HG03060 (cell line): Measurements from ENCODE around the gene IPO4.

ENCODE experiments used
- ATAC-seq: cut with Tn5 transposase; IDR thresholded peaks from one replicate; pipeline ENCODE4 v1.9.1; 2021; ENCODE audit warnings: low read depth, moderate number of reproducible peaks; ENCODE audit not compliant: unreplicated experiment

IPO4 gene

GRCh38 chr14:24150993-24151392, 37.6 kb downstream of the IPO4 start:
- ATAC-seq = no peak

GRCh38 chr14:24150567-24150966, 38.0 kb downstream of the IPO4 start:
- no peak for ATAC-seq

- ATAC-seq = no peak
These were observed 38.6 kb downstream of the IPO4 start for GRCh38 chr14:24150061-24150460.

GRCh38 chr14:24149302-24149969, 39.2 kb downstream of the IPO4 start:
- ATAC-seq = no peak

GRCh38 chr14:24147761-24148428, 40.7 kb downstream of the IPO4 start:
- ATAC-seq = no peak

- ATAC-seq = peak; percentile 56
These were observed 41.4 kb downstream of the IPO4 start, which contains the start of gene RNF31 for GRCh38 chr14:24146978-24147760. RNF31 (plus strand) TSS chr14:24147498; CDS start chr14:24147699, 201 bp downstream.

GRCh38 chr14:24146453-24146977, 42.1 kb downstream of the IPO4 start, which contains the start of gene PSME2:
PSME2 (minus strand) TSS chr14:24146610; CDS start chr14:24146581, 29 bp downstream.
- ATAC-seq = peak; percentile 50

GRCh38 chr14:24145690-24146452, 42.7 kb downstream of the IPO4 start:
- no peak for ATAC-seq

- ATAC-seq = no peak
These were observed 43.4 kb downstream of the IPO4 start for GRCh38 chr14:24145219-24145618.

GRCh38 chr14:24144451-24144850, 44.2 kb downstream of the IPO4 start:
- no peak for ATAC-seq

GRCh38 chr14:24143511-24143910, 45.1 kb downstream of the IPO4 start:
- ATAC-seq = no peak

GRCh38 chr14:24141097-24141880, 47.3 kb downstream of the IPO4 start, which contains the start of gene EMC9:
EMC9 (minus strand) TSS chr14:24141591; CDS start chr14:24141304, 287 bp downstream.
- ATAC-seq = peak; percentile 85

- ATAC-seq = no peak
These were observed 49.2 kb downstream of the IPO4 start for GRCh38 chr14:24139272-24139934.

GRCh38 chr14:24138396-24139271, 50.0 kb downstream of the IPO4 start:
- no peak for ATAC-seq

GRCh38 chr14:24137529-24138395, 50.9 kb downstream of the IPO4 start:
- ATAC-seq = no peak

- ATAC-seq = no peak
These were observed 51.7 kb downstream of the IPO4 start for GRCh38 chr14:24136684-24137528.
